ENCODE data around the gene CCNA2.

The CCNA2 gene

GRCh38 chr4:121811122-121811521 is 12.6 kb downstream of the CCNA2 start:
- no peak for DNase-seq (ENCODE audit: low read depth)
- TF ChIP-seq CTCF (conservative IDR thresholded peaks at IDR 0.05; ENCODE audit: low read length), result no peak
- H3K4me3 ChIP-seq (ENCODE audit: low read length), result no peak overlapping the region

GRCh38 chr4:121806411-121806810 is 17.3 kb downstream of the CCNA2 start:
- no peak overlapping the region for H3K4me3 ChIP-seq (ENCODE audit: low read length)
- no peak for TF ChIP-seq CTCF (conservative IDR thresholded peaks at IDR 0.05; ENCODE audit: low read length)
- no peak for DNase-seq (ENCODE audit: low read depth)

- DNase-seq (ENCODE audit: low read depth), result no peak
- no peak for TF ChIP-seq CTCF (conservative IDR thresholded peaks at IDR 0.05; ENCODE audit: low read length)
- H3K4me3 ChIP-seq (ENCODE audit: low read length), result peak overlapping the region; percentile 98
Measured at GRCh38 chr4:121801715-121802075, 22.0 kb downstream of the CCNA2 start.

GRCh38 chr4:121800961-121801714 is 22.5 kb downstream of the CCNA2 start, which contains the start of gene EXOSC9:
EXOSC9 (plus strand) TSS chr4:121801323; CDS start chr4:121801425, 102 bp downstream.
- no peak for TF ChIP-seq CTCF (conservative IDR thresholded peaks at IDR 0.05; ENCODE audit: low read length)
- DNase-seq (ENCODE audit: low read depth), result peak; percentile 95
- H3K4me3 ChIP-seq (ENCODE audit: low read length), result peak within 1 kb of the TSS; percentile 98

- no peak for TF ChIP-seq CTCF (conservative IDR thresholded peaks at IDR 0.05; ENCODE audit: low read length)
Measured at GRCh38 chr4:121800638-121800960, 23.1 kb downstream of the CCNA2 start.

GRCh38 chr4:121799867-121800501 is 23.7 kb downstream of the CCNA2 start:
- no peak for TF ChIP-seq CTCF (conservative IDR thresholded peaks at IDR 0.05; ENCODE audit: low read length)
- no peak for DNase-seq (ENCODE audit: low read depth)
- no peak overlapping the region for H3K4me3 ChIP-seq (ENCODE audit: low read length)

More at GRCh38 chr4:121800638-121800960, 23.1 kb downstream of the CCNA2 start:
- H3K4me3 ChIP-seq (ENCODE audit: low read length), result peak overlapping the region; percentile 98
- no peak for DNase-seq (ENCODE audit: low read depth)

All from AG10803 (cell line).